GM19455 (cell line): ENCODE results near the gene CASKIN2.
A peak's percentile ranks its signal among the peaks of the same experiment; 100 is the strongest.
"Not testable (repeated sequence)": the region's sequence is repeated elsewhere in the genome, so short reads cannot be mapped to it uniquely, and the experiment has no call there.

Experiments used
- ATAC-seq: cut with Tn5 transposase; IDR thresholded peaks from one replicate; pipeline ENCODE4 v1.9.1; 2021; ENCODE audit not compliant: unreplicated experiment

Gene CASKIN2

GRCh38 chr17:75475851-75476250 lies 39.5 kb downstream of the CASKIN2 start:
- no peak for ATAC-seq

GRCh38 chr17:75475144-75475835 lies 40.0 kb downstream of the CASKIN2 start:
- ATAC-seq = no peak

DNA sequence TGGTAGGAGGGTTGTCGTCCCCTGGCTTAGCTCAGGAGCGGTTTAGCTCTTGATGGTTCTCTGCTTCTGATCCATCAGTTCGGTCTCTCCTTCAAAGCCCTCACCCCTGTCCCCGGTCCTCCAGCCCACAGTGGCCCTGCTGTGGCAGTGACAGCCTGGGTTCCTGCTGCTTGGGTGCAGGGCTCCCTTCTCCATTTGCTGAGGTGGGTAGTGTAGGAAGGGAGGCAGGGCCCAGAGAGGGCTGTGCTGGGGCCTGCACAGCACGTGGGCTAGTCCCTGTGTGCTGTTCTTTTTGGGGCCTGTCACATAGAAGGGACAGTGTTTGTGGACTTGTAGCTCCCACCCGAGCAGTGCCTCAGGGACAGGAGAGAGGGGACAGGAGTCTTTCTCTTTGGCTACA lies 40.6 kb downstream of the CASKIN2 start:
- no peak for ATAC-seq

- ATAC-seq = no peak
Measured at GRCh38 chr17:75473246-75473645, 42.1 kb downstream of the CASKIN2 start.

DNA sequence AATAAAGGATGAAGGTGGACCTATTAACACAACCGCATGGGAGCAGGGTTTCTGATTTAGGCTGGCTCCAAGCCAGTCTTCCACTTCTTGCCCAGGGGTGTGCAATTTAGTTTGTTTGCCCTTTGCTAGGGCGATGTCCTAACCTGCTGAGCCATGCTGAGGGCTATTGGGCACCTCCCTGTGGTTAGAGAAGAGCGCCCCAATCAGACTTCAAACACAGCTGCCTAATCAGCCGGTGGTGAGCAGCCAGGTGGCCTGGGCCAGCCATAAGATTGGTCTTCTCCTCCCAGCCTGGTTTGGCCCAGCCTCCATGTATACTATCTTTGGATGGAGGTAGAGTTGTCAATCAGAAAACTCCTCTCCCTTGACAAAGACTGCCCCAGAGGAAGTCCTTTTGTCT lies 43.2 kb downstream of the CASKIN2 start:
- ATAC-seq = no peak

- ATAC-seq = no peak
Measured at GRCh38 chr17:75471207-75471606, 44.1 kb downstream of the CASKIN2 start.

DNA sequence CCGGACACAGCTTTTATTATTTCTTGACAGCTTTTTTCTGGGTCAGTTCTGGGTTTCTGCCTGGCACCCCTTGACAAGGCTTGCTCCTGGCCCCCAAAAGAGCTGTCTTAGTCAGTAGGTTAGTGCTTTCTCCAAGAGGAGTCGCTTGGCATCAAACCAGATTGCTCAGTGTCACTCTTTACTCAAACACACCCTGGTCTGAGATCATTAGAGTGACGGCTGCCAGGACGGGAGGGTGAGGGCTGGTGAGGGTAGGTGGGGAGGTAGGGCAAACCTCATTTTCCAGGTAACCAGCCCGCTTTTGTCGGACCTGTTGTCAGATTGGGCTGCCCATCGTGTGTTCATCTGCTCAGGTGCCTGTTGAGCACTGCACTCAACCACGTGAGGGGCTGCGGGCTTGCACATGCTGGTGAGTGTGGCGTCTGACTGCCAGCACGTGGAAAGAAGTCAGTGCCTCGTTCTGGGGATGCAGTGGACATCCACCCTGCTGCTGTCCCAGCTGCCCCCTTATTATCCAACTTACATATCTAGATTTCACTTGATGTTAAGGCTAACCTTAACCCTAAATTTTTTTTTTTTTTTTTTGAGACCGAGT lies 46.5 kb downstream of the CASKIN2 start:
- no peak for ATAC-seq

- ATAC-seq = no peak
Measured at GRCh38 chr17:75468291-75468754, 47.0 kb downstream of the CASKIN2 start.

- no peak for ATAC-seq
Measured at GRCh38 chr17:75465039-75465438, 50.3 kb downstream of the CASKIN2 start.

- no peak for ATAC-seq
Measured at GRCh38 chr17:75463603-75464002, 51.7 kb downstream of the CASKIN2 start.

DNA sequence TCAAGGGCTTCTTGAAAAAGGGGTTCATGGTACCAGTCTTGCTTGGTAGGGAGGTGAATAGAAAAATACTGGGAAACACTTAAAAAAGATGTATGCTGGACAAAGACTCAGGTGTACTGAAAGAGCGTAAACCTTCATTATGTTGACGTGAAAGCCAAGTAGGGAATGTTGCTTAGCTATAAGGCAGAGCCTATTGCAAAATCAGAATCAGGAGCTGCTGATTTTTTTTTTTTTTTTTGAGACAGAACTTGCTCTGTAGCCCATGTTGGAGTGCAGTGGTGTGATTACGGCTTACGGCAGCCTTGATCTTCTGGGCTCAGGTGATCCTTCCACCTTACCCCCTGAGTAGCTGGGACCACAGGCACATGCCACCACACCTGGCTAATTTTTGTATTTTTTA lies 55.0 kb downstream of the CASKIN2 start:
- ATAC-seq = no peak

DNA sequence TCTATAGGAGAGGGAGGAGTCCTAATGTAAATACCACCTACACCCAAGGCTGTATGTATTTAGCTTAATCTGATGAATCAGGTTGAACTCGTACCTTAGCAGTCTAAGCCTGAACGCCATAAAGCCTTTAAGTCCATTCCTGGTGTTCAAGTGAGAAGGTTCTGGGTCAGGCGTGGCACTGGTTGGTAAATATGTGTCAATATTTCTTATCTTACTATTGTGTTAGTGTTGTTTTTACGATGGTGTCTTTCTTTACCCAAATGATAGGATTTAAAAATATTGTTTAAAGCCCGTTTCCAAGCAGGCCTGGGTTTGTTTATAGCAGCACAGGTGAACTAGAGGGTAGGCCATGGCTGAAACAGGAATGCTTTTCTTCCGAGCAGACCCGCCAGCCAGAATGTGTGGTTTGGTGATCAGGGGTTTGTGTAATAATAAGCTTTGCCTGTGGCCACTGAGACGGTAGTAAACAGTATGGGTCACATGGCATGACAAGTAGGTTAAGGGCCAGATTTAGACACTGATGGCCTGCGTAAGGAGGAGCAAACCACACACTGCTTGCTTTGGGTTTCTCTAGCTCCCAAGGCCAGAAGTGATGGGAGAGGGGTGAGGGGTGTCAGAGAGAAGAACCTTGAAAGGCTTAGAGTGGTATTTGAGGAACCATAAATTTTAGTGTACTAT lies 55.6 kb downstream of the CASKIN2 start:
- ATAC-seq = no peak

DNA sequence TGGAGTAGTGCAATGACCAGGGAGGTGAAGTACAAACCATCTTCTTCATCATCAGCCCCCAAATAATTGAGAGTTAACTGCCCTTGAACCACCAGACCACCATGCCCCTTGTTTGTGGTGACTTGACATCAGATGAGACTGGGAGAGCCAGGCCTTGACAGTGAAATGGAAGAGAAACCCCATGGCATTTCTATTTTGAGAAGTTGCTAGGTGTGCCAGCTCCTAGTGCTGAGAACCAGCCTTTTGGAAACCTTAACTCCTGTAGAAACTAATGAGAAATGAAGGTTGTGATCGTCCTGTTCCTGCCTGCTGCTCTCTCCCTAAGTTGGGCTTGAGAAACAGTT lies 56.1 kb downstream of the CASKIN2 start:
- ATAC-seq = no peak

GRCh38 chr17:75457047-75457654 lies 58.2 kb downstream of the CASKIN2 start:
- ATAC-seq = no peak

DNA sequence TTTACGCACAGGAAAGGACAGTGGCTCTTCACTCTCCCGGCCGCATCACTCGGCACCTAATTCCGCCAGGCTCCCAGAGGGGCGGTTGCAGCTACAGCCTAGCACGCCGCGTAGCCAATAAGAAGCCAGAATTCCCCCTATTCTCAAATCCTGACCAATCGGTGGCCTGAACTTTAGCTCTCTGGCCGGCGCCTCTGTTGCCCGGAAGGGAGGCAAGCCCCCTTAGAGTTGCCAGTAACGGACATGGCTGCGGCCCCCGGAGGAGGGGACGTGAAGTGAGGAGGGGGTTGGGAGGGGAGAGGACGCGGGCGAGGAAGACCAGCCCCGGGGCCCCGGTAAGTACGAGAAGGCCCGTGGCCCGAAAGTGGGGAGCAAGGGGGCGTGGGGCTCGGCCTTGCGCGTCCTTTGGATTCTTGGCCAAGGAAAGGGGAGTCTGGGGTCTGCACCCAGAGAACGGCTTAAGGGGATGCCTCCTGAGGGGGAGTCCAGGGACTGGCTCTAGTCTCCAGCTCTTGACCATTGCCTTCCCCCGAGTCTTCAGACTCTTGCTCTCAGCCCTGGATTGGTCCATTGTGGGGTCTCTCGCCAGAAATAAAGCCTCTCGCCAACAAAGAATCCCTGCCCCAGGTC lies 58.8 kb downstream of the CASKIN2 start, which contains the start of gene TMEM94:
Gene TMEM94, plus strand, starts transcription at position 219 of the 630 bp plus-strand sequence. CDS start 15,271 bp downstream, outside the sequence.
- peak; percentile 95 for ATAC-seq

GRCh38 chr17:75456039-75456416 lies 59.3 kb downstream of the CASKIN2 start:
- ATAC-seq = peak; percentile 24

GRCh38 chr17:75454672-75455071 lies 60.7 kb downstream of the CASKIN2 start:
- ATAC-seq = not testable (repeated sequence)

GRCh38 chr17:75454193-75454592 lies 61.1 kb downstream of the CASKIN2 start:
- no peak for ATAC-seq

GRCh38 chr17:75450270-75450669 lies 65.1 kb downstream of the CASKIN2 start:
- no peak for ATAC-seq
